ENCODE results near the gene NUTF2. TPM values are rescaled to one million over a fixed set of nuclear protein-coding genes. Genes with fewer than 3 reads are reported as not detected.

NUTF2 gene
- total and polyA plus RNA-seq, 2 donors (not counting 1 experiment from before 2014, with no cell fraction given) = 127 to 310 TPM

DNA sequence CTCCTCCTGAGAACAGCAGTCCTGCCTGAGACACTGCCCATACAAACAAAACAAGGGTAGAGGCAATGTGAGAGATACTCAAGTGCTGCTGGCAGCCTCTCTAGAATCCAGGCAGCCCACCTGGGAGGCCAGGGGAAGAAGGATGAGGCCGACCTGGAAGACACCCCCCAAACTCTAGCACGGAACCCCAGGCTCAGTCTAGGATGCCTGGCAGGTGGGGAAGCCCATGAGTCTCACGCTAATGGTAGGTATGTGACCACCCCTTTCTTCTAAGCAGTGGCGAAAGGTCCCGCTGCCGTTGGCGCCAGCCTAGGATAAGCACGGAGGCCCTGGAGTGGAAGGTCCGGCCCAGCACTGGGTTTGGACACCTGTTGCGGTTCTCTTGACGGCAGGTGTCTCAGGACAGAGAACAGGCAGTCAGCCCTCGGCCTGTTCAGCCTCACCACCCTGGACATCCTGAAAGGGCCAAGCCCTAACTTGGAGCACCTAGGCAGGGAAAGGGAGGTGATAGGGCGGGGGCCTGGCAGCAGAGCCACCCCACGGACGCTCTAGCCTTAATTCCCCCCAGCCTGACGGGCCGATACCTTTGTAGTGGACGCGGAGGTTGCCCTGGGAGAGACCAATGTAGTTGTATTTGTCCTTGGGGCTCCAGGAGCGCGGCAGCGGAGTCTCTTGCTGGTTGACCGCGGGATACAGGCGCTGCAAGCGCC is 40.9 kb upstream of the NUTF2 start:
- Histone ChIP-seq H3K36me3 (ENCODE audit: control insufficient read depth, insufficient read depth, low read length) (peaks cover 2% of the 10 kb centered on the region), H3K79me2 (ENCODE audit: control insufficient read depth, insufficient read depth, low read length) (peaks cover 20% of the 10 kb centered on the region), H2AFZ (ENCODE audit: low read length) (peak overlapping the region; percentile 80), H3K4me3 (replicated peaks in 1 of 4; ENCODE audit: control extremely low read depth in 1 of 4, insufficient read depth in 1 of 4, low read depth in 3 of 4, low read length in 4 of 4) (peak overlapping the region; percentile 91 to 99 (median 92)), H3K9ac (ENCODE audit: insufficient read depth, low read length) (peak overlapping the region; percentile 76), H4K20me1 (ENCODE audit: control insufficient read depth, extremely low read depth, insufficient read depth, low read length) (no peaks in the 10 kb centered on the region), H3K4me1 (ENCODE audit: control insufficient read depth, extremely low read depth, insufficient read depth, low read length) (peaks cover 6% of the 10 kb centered on the region), H3K9me3 (ENCODE audit: control insufficient read depth, insufficient read depth, low read depth, low read length) (no peaks in the 10 kb centered on the region), H3K27me3 (ENCODE audit: control insufficient read depth, insufficient read depth, low read length) (no peaks in the 10 kb centered on the region), H3K27ac (ENCODE audit: insufficient read depth, low read length) (peak overlapping the region; percentile 74), H3K4me2 (ENCODE audit: extremely low read depth, insufficient read depth, low read length) (peak overlapping the region; percentile 94)
- DNase-seq (ENCODE audit: low read depth in 2 of 2) = no peak
- TF ChIP-seq EZH2 (IDR thresholded peaks at IDR 0.05; ENCODE audit: low read length, missing control alignments) = no peak
- TF ChIP-seq, protein P1, sequence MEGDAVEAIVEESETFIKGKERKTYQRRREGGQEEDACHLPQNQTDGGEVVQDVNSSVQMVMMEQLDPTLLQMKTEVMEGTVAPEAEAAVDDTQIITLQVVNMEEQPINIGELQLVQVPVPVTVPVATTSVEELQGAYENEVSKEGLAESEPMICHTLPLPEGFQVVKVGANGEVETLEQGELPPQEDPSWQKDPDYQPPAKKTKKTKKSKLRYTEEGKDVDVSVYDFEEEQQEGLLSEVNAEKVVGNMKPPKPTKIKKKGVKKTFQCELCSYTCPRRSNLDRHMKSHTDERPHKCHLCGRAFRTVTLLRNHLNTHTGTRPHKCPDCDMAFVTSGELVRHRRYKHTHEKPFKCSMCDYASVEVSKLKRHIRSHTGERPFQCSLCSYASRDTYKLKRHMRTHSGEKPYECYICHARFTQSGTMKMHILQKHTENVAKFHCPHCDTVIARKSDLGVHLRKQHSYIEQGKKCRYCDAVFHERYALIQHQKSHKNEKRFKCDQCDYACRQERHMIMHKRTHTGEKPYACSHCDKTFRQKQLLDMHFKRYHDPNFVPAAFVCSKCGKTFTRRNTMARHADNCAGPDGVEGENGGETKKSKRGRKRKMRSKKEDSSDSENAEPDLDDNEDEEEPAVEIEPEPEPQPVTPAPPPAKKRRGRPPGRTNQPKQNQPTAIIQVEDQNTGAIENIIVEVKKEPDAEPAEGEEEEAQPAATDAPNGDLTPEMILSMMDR (conservative IDR thresholded peaks at IDR 0.05 in 1 of 2, IDR thresholded peaks at IDR 0.05 in 1 of 2; ENCODE audit: low read depth in 1 of 2, low read length in 2 of 2) = no peak

DNA sequence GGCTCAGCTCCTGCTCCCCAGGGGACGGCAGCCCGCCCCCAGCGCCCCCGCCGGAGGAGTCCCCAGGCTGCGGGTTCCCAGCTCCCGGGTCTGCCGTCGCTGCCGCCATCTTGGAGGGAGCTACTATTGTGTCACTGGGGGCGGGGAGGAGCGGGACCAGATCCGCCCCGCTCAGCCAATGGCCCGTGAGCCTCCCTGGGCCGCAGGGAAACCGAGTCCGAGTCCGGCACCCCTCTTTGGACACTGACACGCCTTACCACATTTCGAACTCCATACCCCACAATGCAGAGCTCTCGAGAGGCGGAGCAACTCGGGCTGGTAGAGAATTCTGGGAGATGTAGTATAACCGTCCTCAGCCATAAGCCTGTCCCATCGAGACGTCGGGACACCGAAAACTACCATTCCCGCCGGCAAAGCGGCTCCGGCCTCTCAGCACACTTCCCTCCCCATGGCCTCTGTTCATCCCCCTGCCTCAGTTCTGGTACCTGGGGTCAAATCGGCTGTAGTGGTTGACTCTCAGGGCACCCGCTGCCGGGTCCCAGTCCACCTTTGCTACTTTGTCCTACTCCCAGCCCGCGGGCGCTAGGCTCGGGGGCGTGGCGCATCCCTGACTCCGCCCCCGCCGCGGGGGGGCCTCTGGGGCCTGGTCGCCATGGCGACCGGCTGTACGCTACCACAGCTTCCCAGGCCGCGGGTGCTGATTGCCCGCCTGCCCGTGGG is 40.1 kb upstream of the NUTF2 start, which contains the start of the genes RANBP10 and TSNAXIP1:
TSS of gene RANBP10 (minus strand) at position 133 of the 720 bp plus-strand sequence. CDS start at position 109, 24 bp downstream.
TSS of gene TSNAXIP1 (plus strand) at position 462 of the 720 bp plus-strand sequence. CDS start 261 bp downstream, outside the sequence.
- H3K4me2 ChIP-seq (ENCODE audit: extremely low read depth, insufficient read depth, low read length) = peak within 1 kb of the TSS; percentile 94
- peak within 1 kb of the TSS; percentile 99 for H2AFZ ChIP-seq (ENCODE audit: low read length)
- H3K36me3 ChIP-seq (ENCODE audit: control insufficient read depth, insufficient read depth, low read length) = peaks cover 2% of the 10 kb centered on the region
- H3K9ac ChIP-seq (ENCODE audit: insufficient read depth, low read length) = peak within 1 kb of the TSS; percentile 76
- no peaks in the 10 kb centered on the region for H3K9me3 ChIP-seq (ENCODE audit: control insufficient read depth, insufficient read depth, low read depth, low read length)
- TF ChIP-seq, protein P1 (conservative IDR thresholded peaks at IDR 0.05 in 1 of 2, IDR thresholded peaks at IDR 0.05 in 1 of 2; ENCODE audit: low read depth in 1 of 2, low read length in 2 of 2) = no peak
- TF ChIP-seq EZH2 (IDR thresholded peaks at IDR 0.05; ENCODE audit: low read length, missing control alignments) = no peak
- H3K27ac ChIP-seq (ENCODE audit: insufficient read depth, low read length) = peak within 1 kb of the TSS; percentile 74
- no peaks in the 10 kb centered on the region for H4K20me1 ChIP-seq (ENCODE audit: control insufficient read depth, extremely low read depth, insufficient read depth, low read length)
- H3K4me1 ChIP-seq (ENCODE audit: control insufficient read depth, extremely low read depth, insufficient read depth, low read length) = peaks cover 6% of the 10 kb centered on the region
- H3K27me3 ChIP-seq (ENCODE audit: control insufficient read depth, insufficient read depth, low read length) = no peaks in the 10 kb centered on the region
- peak within 1 kb of the TSS; percentile 91 to 99 (median 92) for H3K4me3 ChIP-seq (replicated peaks in 1 of 4; ENCODE audit: control extremely low read depth in 1 of 4, insufficient read depth in 1 of 4, low read depth in 3 of 4, low read length in 4 of 4)
- peak; percentile 99 for DNase-seq (ENCODE audit: low read depth in 2 of 2)
- peaks cover 20% of the 10 kb centered on the region for H3K79me2 ChIP-seq (ENCODE audit: control insufficient read depth, insufficient read depth, low read length)

DNA sequence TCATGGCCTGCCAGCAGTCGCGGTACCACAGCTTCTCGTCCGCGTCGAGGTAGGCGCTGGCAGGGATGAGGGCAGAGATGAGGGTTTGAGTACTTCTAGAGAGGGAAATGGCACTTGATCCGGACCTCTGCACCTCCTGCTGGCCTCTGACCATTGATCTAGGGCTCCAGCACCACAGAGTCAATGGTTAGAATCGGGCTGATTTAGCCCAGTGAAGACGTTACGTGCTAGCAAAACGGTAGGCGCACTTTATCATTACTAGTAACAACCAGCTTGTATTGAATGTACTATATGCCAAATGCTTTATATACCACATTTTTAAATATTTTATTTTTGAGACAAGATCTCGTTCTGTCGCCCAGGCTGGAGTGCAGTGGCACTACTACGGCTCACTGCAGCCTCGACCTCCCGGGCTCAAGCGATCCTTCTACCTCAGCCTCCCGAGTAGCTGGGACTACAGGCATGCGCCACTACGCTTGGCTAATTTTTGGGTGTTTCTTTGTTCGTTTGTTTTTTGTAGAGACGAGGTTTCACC is 39.5 kb upstream of the NUTF2 start:
- Histone ChIP-seq H2AFZ (ENCODE audit: low read length) (peak overlapping the region; percentile 99), H3K4me2 (ENCODE audit: extremely low read depth, insufficient read depth, low read length) (peak overlapping the region; percentile 93), H3K79me2 (ENCODE audit: control insufficient read depth, insufficient read depth, low read length) (peaks cover 20% of the 10 kb centered on the region), H3K9me3 (ENCODE audit: control insufficient read depth, insufficient read depth, low read depth, low read length) (no peaks in the 10 kb centered on the region), H3K27me3 (ENCODE audit: control insufficient read depth, insufficient read depth, low read length) (no peaks in the 10 kb centered on the region), H3K4me1 (ENCODE audit: control insufficient read depth, extremely low read depth, insufficient read depth, low read length) (peaks cover 6% of the 10 kb centered on the region), H4K20me1 (ENCODE audit: control insufficient read depth, extremely low read depth, insufficient read depth, low read length) (no peaks in the 10 kb centered on the region), H3K36me3 (ENCODE audit: control insufficient read depth, insufficient read depth, low read length) (peaks cover 2% of the 10 kb centered on the region), H3K9ac (ENCODE audit: insufficient read depth, low read length) (peak overlapping the region; percentile 58), H3K4me3 (replicated peaks in 1 of 4; ENCODE audit: control extremely low read depth in 1 of 4, insufficient read depth in 1 of 4, low read depth in 3 of 4, low read length in 4 of 4) (peak overlapping the region; percentile 63 to 99 (median 76)), H3K27ac (ENCODE audit: insufficient read depth, low read length) (peak overlapping the region; percentile 44)
- no peak for DNase-seq (ENCODE audit: low read depth in 2 of 2)
- TF ChIP-seq, protein P1 (conservative IDR thresholded peaks at IDR 0.05 in 1 of 2, IDR thresholded peaks at IDR 0.05 in 1 of 2; ENCODE audit: low read depth in 1 of 2, low read length in 2 of 2) = peak in 1 of 2 donors; percentile 10
- TF ChIP-seq EZH2 (IDR thresholded peaks at IDR 0.05; ENCODE audit: low read length, missing control alignments) = no peak

Data from fibroblast of lung (primary cell).